ENCODE results near the gene SORT1. TPM values are rescaled to one million over a fixed set of nuclear protein-coding genes. Genes with fewer than 3 reads are reported as not detected.

Gene SORT1
- total RNA-seq, 2 experiments from 2014 or later, result 1.5 to 1.9 TPM

GRCh38 chr1:109425391-109426280, 27.9 kb upstream of the SORT1 start:
- Mint-ChIP-seq H3K36me3 (ENCODE audit: low read depth) (peaks cover 27% of the 10 kb centered on the region), H3K4me1 (peaks cover 39% of the 10 kb centered on the region), H3K27me3 (no peaks in the 10 kb centered on the region), H3K27ac (peak overlapping the region; percentile 97), H3K9me3 (no peaks in the 10 kb centered on the region), H3K4me3 (peak overlapping the region; percentile 94)
- POLR2A ChIA-PET, result interaction anchor here (0.5 to 0.6 kb wide), 2 partner anchors 30 to 477 kb away, joined by 7 to 10 read pairs; no protein-coding TSS in a partner anchor
- CTCF ChIA-PET, result interaction anchor here (0.6 to 3.6 kb wide), 11 partner anchors 8 to 719 kb away, joined by 3 to 15 read pairs (median 4); partner anchors contain the start of genes AMIGO1 and CYB561D1
- peak; percentile 65 for DNase-seq

GRCh38 chr1:109423498-109423897, 25.8 kb upstream of the SORT1 start:
- no peaks in the 10 kb centered on the region for H3K27me3 Mint-ChIP-seq
- DNase-seq, result no peak
- H3K27ac Mint-ChIP-seq, result peak overlapping the region; percentile 97
- ChIA-PET POLR2A (interaction anchor here (0.6 kb wide), 1 partner anchor 190 kb away, joined by 3 read pairs; no protein-coding TSS in a partner anchor), CTCF (no interaction called here)
- H3K9me3 Mint-ChIP-seq, result no peaks in the 10 kb centered on the region
- peak overlapping the region; percentile 94 for H3K4me3 Mint-ChIP-seq
- H3K36me3 Mint-ChIP-seq (ENCODE audit: low read depth), result peaks cover 41% of the 10 kb centered on the region
- H3K4me1 Mint-ChIP-seq, result peaks cover 41% of the 10 kb centered on the region

GRCh38 chr1:109412551-109412950, 14.8 kb upstream of the SORT1 start:
- no peak for DNase-seq
- ChIA-PET POLR2A (no interaction called here), CTCF (interaction anchor here (0.6 to 2.2 kb wide), 5 partner anchors 12 to 159 kb away, joined by 3 to 5 read pairs (median 3); no protein-coding TSS in a partner anchor)
- Mint-ChIP-seq H3K36me3 (ENCODE audit: low read depth) (peaks cover 79% of the 10 kb centered on the region), H3K9me3 (no peaks in the 10 kb centered on the region), H3K4me1 (peaks cover 17% of the 10 kb centered on the region), H3K27ac (no peak overlapping the region), H3K4me3 (no peak overlapping the region), H3K27me3 (no peaks in the 10 kb centered on the region)

GRCh38 chr1:109404838-109405237, 7.1 kb upstream of the SORT1 start:
- ChIA-PET CTCF (interaction anchor here (0.6 to 0.9 kb wide), 2 partner anchors 38 to 128 kb away, joined by 4 to 5 read pairs; no protein-coding TSS in a partner anchor), POLR2A (no interaction called here)
- Mint-ChIP-seq H3K36me3 (ENCODE audit: low read depth) (peaks cover 51% of the 10 kb centered on the region), H3K27me3 (no peaks in the 10 kb centered on the region), H3K9me3 (peaks cover 2% of the 10 kb centered on the region), H3K27ac (peak overlapping the region; percentile 56), H3K4me3 (no peak overlapping the region), H3K4me1 (peaks cover 22% of the 10 kb centered on the region)
- peak; percentile 32 for DNase-seq

- POLR2A ChIA-PET, result no interaction called here
- Mint-ChIP-seq H3K36me3 (ENCODE audit: low read depth) (peaks cover 29% of the 10 kb centered on the region), H3K27ac (no peak overlapping the region), H3K4me3 (no peak overlapping the region), H3K4me1 (peaks cover 19% of the 10 kb centered on the region), H3K27me3 (peaks cover 9% of the 10 kb centered on the region), H3K9me3 (peaks cover 2% of the 10 kb centered on the region)
- no peak for DNase-seq
- CTCF ChIA-PET, result interaction anchor here (0.7 to 1.1 kb wide), 6 partner anchors 9 to 138 kb away, joined by 3 to 4 read pairs (median 3); no protein-coding TSS in a partner anchor
Measured at GRCh38 chr1:109402025-109402424, 4.3 kb upstream of the SORT1 start.

- H3K4me1 Mint-ChIP-seq, result peaks cover 15% of the 10 kb centered on the region
- DNase-seq, result no peak
- ChIA-PET POLR2A (no interaction called here), CTCF (interaction anchor here (1.1 to 4.6 kb wide), 6 partner anchors 12 to 143 kb away, joined by 3 to 50 read pairs (median 4); partner anchors contain the start of gene PSRC1)
- H3K27ac Mint-ChIP-seq, result no peak overlapping the region
- H3K4me3 Mint-ChIP-seq, result no peak overlapping the region
- no peaks in the 10 kb centered on the region for H3K9me3 Mint-ChIP-seq
- peaks cover 28% of the 10 kb centered on the region for H3K27me3 Mint-ChIP-seq
- H3K36me3 Mint-ChIP-seq (ENCODE audit: low read depth), result peaks cover 14% of the 10 kb centered on the region
Measured at GRCh38 chr1:109400035-109400655, 2.4 kb upstream of the SORT1 start.

- Mint-ChIP-seq H3K27ac (no peak overlapping the region), H3K4me1 (peaks cover 8% of the 10 kb centered on the region), H3K9me3 (no peaks in the 10 kb centered on the region), H3K36me3 (ENCODE audit: low read depth) (peaks cover 7% of the 10 kb centered on the region), H3K27me3 (peaks cover 34% of the 10 kb centered on the region), H3K4me3 (peak overlapping the region; percentile 35)
- ChIA-PET POLR2A (interaction anchor here (1.5 kb wide), 1 partner anchor 122 kb away, joined by 7 read pairs; no protein-coding TSS in a partner anchor), CTCF (interaction anchor here (0.9 to 4.6 kb wide), 14 partner anchors 9 to 168 kb away, joined by 3 to 50 read pairs (median 4); partner anchors contain the start of genes GPR61 and PSRC1)
- peak; percentile 62 for DNase-seq
Measured at GRCh38 chr1:109399326-109399957, 1.7 kb upstream of the SORT1 start.

GRCh38 chr1:109398343-109399225, 866 bp upstream of the SORT1 start:
- ChIA-PET POLR2A (interaction anchor here (0.6 to 1.5 kb wide), 2 partner anchors 121 to 198 kb away, joined by 3 to 7 read pairs; no protein-coding TSS in a partner anchor), CTCF (interaction anchor here (0.9 to 4.6 kb wide), 17 partner anchors 9 to 167 kb away, joined by 3 to 50 read pairs (median 4); partner anchors contain the start of genes CELSR2, GPR61 and PSRC1)
- Mint-ChIP-seq H3K27me3 (peaks cover 36% of the 10 kb centered on the region), H3K36me3 (ENCODE audit: low read depth) (peaks cover 5% of the 10 kb centered on the region), H3K4me3 (peak overlapping the region; percentile 75), H3K4me1 (peaks cover 8% of the 10 kb centered on the region), H3K9me3 (no peaks in the 10 kb centered on the region), H3K27ac (no peak overlapping the region)
- DNase-seq, result no peak

GRCh38 chr1:109396871-109397580, 692 bp downstream of the SORT1 start:
- ChIA-PET CTCF (interaction anchor here (1.9 to 4.6 kb wide), 5 partner anchors 10 to 158 kb away, joined by 6 to 50 read pairs (median 13); partner anchors contain the start of gene PSRC1), POLR2A (no interaction called here)
- peaks cover 4% of the 10 kb centered on the region for H3K36me3 Mint-ChIP-seq (ENCODE audit: low read depth)
- peaks cover 47% of the 10 kb centered on the region for H3K27me3 Mint-ChIP-seq
- H3K4me1 Mint-ChIP-seq, result peaks cover 10% of the 10 kb centered on the region
- H3K9me3 Mint-ChIP-seq, result no peaks in the 10 kb centered on the region
- H3K27ac Mint-ChIP-seq, result no peak overlapping the region
- DNase-seq, result no peak
- H3K4me3 Mint-ChIP-seq, result peak overlapping the region; percentile 70

GRCh38 chr1:109396513-109396839, 1.2 kb downstream of the SORT1 start:
- no peak for DNase-seq
- H3K4me1 Mint-ChIP-seq, result peaks cover 13% of the 10 kb centered on the region
- peaks cover 50% of the 10 kb centered on the region for H3K27me3 Mint-ChIP-seq
- H3K36me3 Mint-ChIP-seq (ENCODE audit: low read depth), result peaks cover 2% of the 10 kb centered on the region
- no peaks in the 10 kb centered on the region for H3K9me3 Mint-ChIP-seq
- peak overlapping the region; percentile 70 for H3K4me3 Mint-ChIP-seq
- no peak overlapping the region for H3K27ac Mint-ChIP-seq
- ChIA-PET CTCF (no interaction called here), POLR2A (no interaction called here)

Measured in activated CD4-positive, alpha-beta T cell treated with anti-CD3 and anti-CD28 coated beads, Interleukin-2, amount 10 ng/mL, durations not matched to agents 7 days and 5 days (primary cell).